NCI-H2107 treated with DMSO at 0.1 percent for 48 hours (cell line): ENCODE results near the gene NDUFB7.
"Not testable (repeated sequence)": the region's sequence is repeated elsewhere in the genome, so short reads cannot be mapped to it uniquely, and the experiment has no call there.

ENCODE experiments used
- DNase-seq: peaks from one replicate; lab custom pipeline; 2025; ENCODE audit not compliant: unreplicated experiment; lab: John Stamatoyannopoulos, UW

Gene NDUFB7

GRCh38 chr19:14571695-14572490, at the start of gene NDUFB7:
Gene NDUFB7 (minus strand): TSS chr19:14572066. CDS start chr19:14572000, 66 bp downstream.
- DNase-seq: peak; percentile 88

GRCh38 chr19:14619404-14619803, 47.5 kb upstream of the NDUFB7 start:
- DNase-seq: no peak

- no peak for DNase-seq
These were observed 44.5 kb upstream of the NDUFB7 start for GRCh38 chr19:14616407-14616806.

GRCh38 chr19:14615623-14616022, 43.8 kb upstream of the NDUFB7 start:
- DNase-seq: no peak

GRCh38 chr19:14614099-14614412, 42.2 kb upstream of the NDUFB7 start:
- DNase-seq: no peak

- DNase-seq: not testable (repeated sequence)
These were observed 41.7 kb upstream of the NDUFB7 start for GRCh38 chr19:14613399-14614098.

GRCh38 chr19:14612657-14613056, 40.8 kb upstream of the NDUFB7 start:
- DNase-seq: no peak

GRCh38 chr19:14612242-14612641, 40.4 kb upstream of the NDUFB7 start:
- DNase-seq: not testable (repeated sequence)

GRCh38 chr19:14611051-14611450, 39.2 kb upstream of the NDUFB7 start:
- no peak for DNase-seq

- DNase-seq: no peak
These were observed 34.8 kb upstream of the NDUFB7 start for GRCh38 chr19:14606627-14607026.

- DNase-seq: no peak
These were observed 32.1 kb upstream of the NDUFB7 start for GRCh38 chr19:14603990-14604387.

- no peak for DNase-seq
These were observed 27.8 kb upstream of the NDUFB7 start for GRCh38 chr19:14599548-14600147.

- DNase-seq: no peak
These were observed 23.7 kb upstream of the NDUFB7 start for GRCh38 chr19:14595558-14595957.

GRCh38 chr19:14589433-14589832, 17.6 kb upstream of the NDUFB7 start:
- not testable (repeated sequence) for DNase-seq

GRCh38 chr19:14585187-14585586, 13.3 kb upstream of the NDUFB7 start:
- DNase-seq: not testable (repeated sequence)

- DNase-seq: not testable (repeated sequence)
These were observed 12.5 kb upstream of the NDUFB7 start for GRCh38 chr19:14584372-14584771.

- no peak for DNase-seq
These were observed 11.1 kb upstream of the NDUFB7 start, which contains the start of gene CLEC17A for GRCh38 chr19:14582894-14583340. Gene CLEC17A (plus strand): TSS chr19:14583084. CDS start chr19:14583161, 77 bp downstream.

- DNase-seq: no peak
These were observed 8.9 kb upstream of the NDUFB7 start for GRCh38 chr19:14580623-14581237.

GRCh38 chr19:14577885-14578427, 6.1 kb upstream of the NDUFB7 start:
- no peak for DNase-seq

GRCh38 chr19:14577264-14577663, 5.4 kb upstream of the NDUFB7 start:
- no peak for DNase-seq

- DNase-seq: no peak
These were observed 4.5 kb upstream of the NDUFB7 start for GRCh38 chr19:14576363-14576762.
